Progenitor cell of endocrine pancreas (in vitro differentiated cells): ENCODE results near the gene TDRD7. TPM values are rescaled to one million over a fixed set of nuclear protein-coding genes. Genes with fewer than 3 reads are reported as not detected.

Source experiments
- DNase-seq: peaks from one replicate; pipeline ENCODE4 v3.0.0; 2021; ENCODE audit warnings: low spot score; ENCODE audit not compliant: unreplicated experiment
- H3K27ac Mint-ChIP-seq: 2 replicates; pipeline ENCODE4 v1.8.0; 2021; ENCODE audit warnings: mild to moderate bottlenecking, moderate library complexity, mixed read lengths
- H3K27me3 Mint-ChIP-seq: 2 replicates; pipeline ENCODE4 v1.8.0; 2021; ENCODE audit warnings: mixed read lengths
- H3K36me3 Mint-ChIP-seq: 2 replicates; pipeline ENCODE4 v1.8.0; 2022; ENCODE audit warnings: mixed read lengths; ENCODE audit not compliant: insufficient read depth
- H3K4me1 Mint-ChIP-seq: 2 replicates; pipeline ENCODE4 v1.8.0; 2021; ENCODE audit warnings: low read depth, mixed read lengths
- H3K4me3 Mint-ChIP-seq: 2 replicates; pipeline ENCODE4 v1.8.0; 2021; ENCODE audit warnings: low read depth, mild to moderate bottlenecking, moderate library complexity, mixed read lengths
- H3K9me3 Mint-ChIP-seq: 2 replicates; pipeline ENCODE4 v1.8.0; 2021; ENCODE audit warnings: low read depth, mixed read lengths
- CTCF ChIP-seq: fragments of 200-600 bp; sonication (generic); IDR thresholded peaks from one replicate; pipeline ENCODE4 v1.5.0; 2021; ENCODE audit warnings: antibody characterized with exemption, mild to moderate bottlenecking; ENCODE audit not compliant: unreplicated experiment
- total RNA-seq: library from RNA; stranded (reverse); gene quantifications from 2 replicates; pipeline ENCODE4 v1.2.1, GENCODE V29; 2021

The TDRD7 gene
- total RNA-seq, 1 donor from 2014 or later = 14.2 TPM

GRCh38 chr9:97462914-97463313, 51.0 kb downstream of the TDRD7 start:
- peaks cover 5% of the 10 kb centered on the region for H3K36me3 Mint-ChIP-seq
- H3K4me1 Mint-ChIP-seq = no peaks in the 10 kb centered on the region
- no peak for TF ChIP-seq CTCF
- no peak overlapping the region for H3K4me3 Mint-ChIP-seq
- no peak overlapping the region for H3K27ac Mint-ChIP-seq
- H3K9me3 Mint-ChIP-seq = no peaks in the 10 kb centered on the region
- no peaks in the 10 kb centered on the region for H3K27me3 Mint-ChIP-seq
- no peak for DNase-seq

GRCh38 chr9:97468658-97469448, 57.0 kb downstream of the TDRD7 start:
- Mint-ChIP-seq H3K27ac (no peak overlapping the region), H3K4me1 (no peaks in the 10 kb centered on the region), H3K9me3 (no peaks in the 10 kb centered on the region), H3K4me3 (no peak overlapping the region), H3K27me3 (no peaks in the 10 kb centered on the region), H3K36me3 (peaks cover 2% of the 10 kb centered on the region)
- peak; percentile 81 for TF ChIP-seq CTCF
- DNase-seq = peak; percentile 52

- Mint-ChIP-seq H3K27me3 (no peaks in the 10 kb centered on the region), H3K36me3 (peaks cover 5% of the 10 kb centered on the region), H3K9me3 (no peaks in the 10 kb centered on the region), H3K4me3 (no peak overlapping the region), H3K4me1 (no peaks in the 10 kb centered on the region), H3K27ac (no peak overlapping the region)
- TF ChIP-seq CTCF = peak; percentile 19
- DNase-seq = no peak
Measured at GRCh38 chr9:97470076-97470475, 58.2 kb downstream of the TDRD7 start.

GRCh38 chr9:97473717-97474116, 61.8 kb downstream of the TDRD7 start:
- H3K27ac Mint-ChIP-seq = no peak overlapping the region
- H3K9me3 Mint-ChIP-seq = no peaks in the 10 kb centered on the region
- no peaks in the 10 kb centered on the region for H3K4me1 Mint-ChIP-seq
- peaks cover 8% of the 10 kb centered on the region for H3K36me3 Mint-ChIP-seq
- no peak overlapping the region for H3K4me3 Mint-ChIP-seq
- no peak for TF ChIP-seq CTCF
- DNase-seq = no peak
- no peaks in the 10 kb centered on the region for H3K27me3 Mint-ChIP-seq

- Mint-ChIP-seq H3K9me3 (no peaks in the 10 kb centered on the region), H3K27me3 (no peaks in the 10 kb centered on the region), H3K36me3 (peaks cover 8% of the 10 kb centered on the region), H3K27ac (no peak overlapping the region), H3K4me1 (no peaks in the 10 kb centered on the region), H3K4me3 (no peak overlapping the region)
- no peak for DNase-seq
- no peak for TF ChIP-seq CTCF
Measured at GRCh38 chr9:97474372-97474925, 62.6 kb downstream of the TDRD7 start.
